CD4-positive, alpha-beta T cell treated with Interleukin-12 subunit alpha and Interleukin-12 subunit beta, for 1 hour (primary cell): ENCODE data around the gene TMTC2.

Source experiments
- DNase-seq: peaks from one replicate; pipeline ENCODE4 v3.0.0-alpha.2; 2020

The TMTC2 gene

GRCh38 chr12:82848845-82849244, 162.1 kb downstream of the TMTC2 start:
- DNase-seq: no peak

DNA sequence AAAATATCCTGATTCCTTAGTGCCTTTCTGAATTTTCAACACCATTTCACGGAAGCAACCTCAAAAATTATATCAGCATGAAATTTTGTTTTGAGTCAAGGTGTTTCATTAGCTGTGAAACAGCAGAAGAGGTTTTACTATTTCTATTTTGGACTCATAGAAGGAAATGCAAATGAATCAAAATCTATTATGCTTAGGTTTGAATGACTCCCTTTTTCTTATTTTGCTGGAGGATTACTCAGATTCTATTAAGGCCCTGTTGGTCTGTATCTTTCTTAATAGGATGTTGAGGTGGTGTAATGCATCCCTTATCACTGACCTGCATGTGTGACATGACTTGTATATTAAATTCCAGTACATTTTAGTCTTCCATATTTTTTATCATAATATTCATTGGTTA, 165.8 kb downstream of the TMTC2 start:
- no peak for DNase-seq

GRCh38 chr12:82855872-82856271, 169.2 kb downstream of the TMTC2 start:
- DNase-seq: no peak

- DNase-seq: no peak
Measured at GRCh38 chr12:82857276-82857675, 170.6 kb downstream of the TMTC2 start.

DNA sequence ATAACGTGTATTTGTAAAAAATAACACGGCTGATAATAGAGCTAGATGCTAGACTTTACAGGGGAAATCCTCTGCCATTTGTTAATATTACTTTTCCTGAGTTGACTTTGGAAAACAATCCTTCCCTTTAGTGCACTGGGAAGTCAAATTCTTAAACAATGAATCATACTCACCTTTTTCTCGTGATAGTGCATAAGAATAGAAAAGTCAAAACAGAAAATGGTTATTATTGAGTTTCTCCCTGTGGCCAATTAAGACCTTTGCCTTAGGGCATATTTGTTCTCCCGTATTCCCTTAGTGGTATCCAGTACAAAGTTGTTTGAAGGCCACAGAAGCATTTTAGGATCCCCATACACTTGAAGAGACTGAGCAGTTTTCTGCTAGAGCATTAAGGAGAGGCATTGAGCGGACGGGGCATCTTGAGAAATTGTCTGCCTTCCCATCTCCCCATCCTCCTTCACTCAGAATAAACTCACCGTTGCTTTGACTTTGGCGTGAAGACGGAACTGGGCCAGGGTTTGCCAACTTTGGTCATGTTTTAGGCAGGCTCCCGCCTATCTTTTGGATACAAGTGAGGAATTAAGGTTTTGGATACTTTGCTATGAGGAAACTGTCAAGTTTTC, 171.3 kb downstream of the TMTC2 start:
- DNase-seq: no peak

- no peak for DNase-seq
Measured at GRCh38 chr12:82858534-82858917, 171.8 kb downstream of the TMTC2 start.

- DNase-seq: no peak
Measured at GRCh38 chr12:82862069-82862841, 175.5 kb downstream of the TMTC2 start.

DNA sequence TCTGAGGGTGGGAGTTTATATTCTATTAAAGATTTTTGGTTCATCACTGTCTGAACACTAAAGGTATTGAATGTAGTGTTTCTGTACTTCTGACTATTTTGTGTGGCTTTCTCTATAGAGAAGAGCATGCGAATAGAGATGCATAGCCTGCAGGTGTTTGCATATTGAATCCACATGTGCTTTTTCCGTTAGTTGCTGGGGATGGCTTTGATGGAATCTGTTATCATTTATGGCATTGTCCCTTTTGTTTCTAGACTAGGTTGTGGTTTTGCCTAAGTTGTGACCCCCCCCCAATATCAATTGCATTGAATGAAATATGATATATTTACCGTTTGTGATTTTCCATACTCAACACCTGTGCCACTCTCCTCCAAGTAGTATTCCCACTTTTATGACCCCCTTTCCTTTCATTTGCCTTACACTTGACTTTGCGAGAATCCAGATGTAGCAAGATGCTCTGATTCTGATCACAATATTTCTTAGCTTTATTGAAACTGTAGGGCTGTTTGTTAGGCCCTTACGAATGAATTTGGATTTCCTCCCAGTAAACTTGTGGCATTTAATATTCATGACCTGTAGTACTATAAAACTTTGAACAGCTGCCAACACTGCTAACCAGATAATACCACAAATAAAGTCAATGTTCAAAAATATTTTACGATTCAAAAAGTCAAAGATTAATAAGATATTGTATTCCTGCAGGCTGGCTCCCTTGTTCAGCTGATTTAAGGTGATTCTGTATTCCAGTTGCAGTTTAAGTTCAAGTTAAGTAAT, 176.4 kb downstream of the TMTC2 start:
- DNase-seq: no peak

- DNase-seq: no peak
Measured at GRCh38 chr12:82866227-82866775, 179.6 kb downstream of the TMTC2 start.

- no peak for DNase-seq
Measured at GRCh38 chr12:82866946-82867345, 180.2 kb downstream of the TMTC2 start.

GRCh38 chr12:82867762-82868500, 181.2 kb downstream of the TMTC2 start:
- no peak for DNase-seq

DNA sequence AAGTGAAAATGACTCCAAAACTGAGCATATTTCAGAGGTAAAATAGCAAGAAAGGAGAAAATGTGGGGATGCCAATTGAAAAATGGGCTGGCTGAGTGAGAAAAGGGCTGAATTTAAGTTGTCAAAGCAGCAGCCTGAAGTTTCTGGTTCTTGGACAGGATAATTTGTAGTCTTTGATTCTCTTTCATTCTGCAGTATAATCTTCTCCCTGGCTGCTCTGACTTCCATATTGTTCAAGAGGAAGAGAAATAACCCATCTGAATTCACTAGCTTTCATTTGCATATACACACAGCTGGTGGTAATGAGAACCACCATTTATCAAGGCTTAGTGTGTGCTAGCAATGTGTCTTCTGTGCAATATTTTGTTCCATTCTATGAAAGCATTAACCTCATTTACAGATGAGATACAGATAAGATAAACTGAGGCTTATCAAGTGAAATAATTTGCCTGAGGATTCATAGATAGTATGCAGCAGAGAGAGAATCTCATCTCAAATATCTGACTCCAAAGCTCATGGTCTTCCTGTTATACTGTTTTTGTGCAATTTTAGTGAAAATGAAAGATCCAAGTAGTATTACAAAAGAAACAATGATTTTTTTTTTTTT, 184.2 kb downstream of the TMTC2 start:
- no peak for DNase-seq

- DNase-seq: no peak
Measured at GRCh38 chr12:82872088-82872487, 185.4 kb downstream of the TMTC2 start.

- DNase-seq: no peak
Measured at GRCh38 chr12:82873309-82873708, 186.6 kb downstream of the TMTC2 start.

DNA sequence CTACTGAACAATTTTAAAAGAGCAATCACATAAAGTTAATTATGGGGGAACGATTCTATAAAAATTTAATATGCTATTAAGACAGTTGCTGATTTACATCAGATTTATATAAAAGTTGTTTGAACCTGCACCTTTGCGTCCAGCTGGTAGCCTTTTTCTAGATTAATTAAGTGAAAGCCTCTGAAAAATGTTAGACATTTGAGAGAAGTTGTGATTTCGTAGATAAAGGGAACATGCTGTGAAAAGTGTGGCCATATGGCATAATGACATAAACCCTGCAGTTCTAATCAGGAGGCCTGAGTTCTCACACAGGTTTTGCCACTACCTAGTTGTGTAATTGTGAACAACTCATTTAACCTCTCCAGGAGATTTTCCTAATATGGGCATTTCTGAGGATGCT, 187.2 kb downstream of the TMTC2 start:
- no peak for DNase-seq

DNA sequence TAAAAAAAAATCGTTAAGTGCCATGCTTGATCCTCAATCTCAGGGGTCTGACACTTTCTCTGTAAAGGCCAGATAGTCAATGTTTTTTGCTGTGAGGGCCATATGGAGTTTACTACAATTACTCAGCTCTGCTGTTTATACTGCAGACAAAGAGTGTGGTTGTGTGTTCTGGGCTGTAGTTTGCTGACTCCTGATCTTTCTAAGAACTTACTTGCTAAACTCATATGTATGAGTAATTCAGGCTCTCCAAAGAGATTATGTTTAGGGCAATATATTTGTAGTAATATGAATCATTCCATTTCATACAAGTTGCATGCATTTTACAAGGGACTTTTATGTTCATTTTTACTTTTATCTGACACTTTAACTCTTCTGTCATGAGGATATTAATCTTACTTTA, 188.2 kb downstream of the TMTC2 start:
- no peak for DNase-seq

DNA sequence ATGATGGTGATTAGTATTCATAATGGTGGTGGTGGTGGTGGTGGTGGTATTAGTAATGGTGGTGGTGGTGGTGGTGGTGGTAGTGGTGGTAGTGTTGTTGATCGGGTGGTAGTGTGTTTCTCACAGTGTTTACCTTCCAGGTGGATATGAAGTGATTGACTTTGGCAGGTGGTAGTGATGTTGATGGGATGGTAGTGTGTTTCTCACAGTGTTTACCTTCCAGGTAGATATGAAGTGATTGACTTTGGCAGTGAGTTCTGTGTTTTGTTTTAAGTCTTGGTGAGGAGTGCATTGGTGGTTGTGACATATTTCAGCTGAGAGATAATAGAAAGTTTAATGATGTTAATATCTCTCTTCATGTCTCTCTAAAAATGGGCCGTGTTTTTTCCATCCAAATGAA, 189.4 kb downstream of the TMTC2 start:
- DNase-seq: no peak

DNA sequence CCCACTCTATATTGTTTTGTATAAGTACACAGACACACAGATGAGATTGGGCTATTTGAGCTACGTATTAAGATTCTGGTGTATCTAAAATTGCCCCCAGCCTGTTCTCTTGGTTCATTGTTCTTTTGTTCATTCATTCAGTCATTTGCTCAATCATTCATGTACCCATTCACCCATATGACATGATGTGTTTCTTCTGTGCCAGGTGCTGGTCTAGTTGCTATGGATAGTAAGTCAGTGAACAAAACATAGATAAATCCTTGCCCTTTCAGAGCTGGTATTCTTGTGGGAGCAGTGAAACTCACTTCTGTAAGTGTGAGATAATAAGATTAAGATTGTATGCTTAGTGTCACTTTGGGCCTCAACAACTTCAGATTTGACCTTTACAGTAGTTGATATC, 191.3 kb downstream of the TMTC2 start:
- DNase-seq: no peak

DNA sequence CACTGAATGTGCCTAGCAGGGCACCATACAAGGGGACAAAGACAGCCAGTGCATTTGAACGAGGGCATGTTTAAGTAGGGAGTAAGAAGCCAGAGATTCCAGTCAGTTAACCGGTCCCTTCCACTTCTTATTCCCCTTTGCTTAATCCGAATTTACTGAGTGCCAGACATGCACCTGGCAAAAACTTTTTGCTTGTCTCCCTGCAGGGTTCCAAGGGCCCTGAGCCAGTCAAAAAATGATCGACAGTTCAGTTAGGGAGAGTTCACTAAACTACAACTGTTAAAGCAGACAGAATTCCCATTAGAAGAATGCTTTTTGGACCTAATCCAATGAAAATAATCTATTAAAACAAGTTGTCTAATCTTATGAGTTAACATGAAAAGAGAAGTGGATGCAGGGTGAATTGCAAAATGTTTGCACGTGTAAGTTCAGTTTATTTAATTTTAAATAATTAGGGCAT, 193.8 kb downstream of the TMTC2 start:
- no peak for DNase-seq

- DNase-seq: no peak
Measured at GRCh38 chr12:82883394-82884355, 197.0 kb downstream of the TMTC2 start.

DNA sequence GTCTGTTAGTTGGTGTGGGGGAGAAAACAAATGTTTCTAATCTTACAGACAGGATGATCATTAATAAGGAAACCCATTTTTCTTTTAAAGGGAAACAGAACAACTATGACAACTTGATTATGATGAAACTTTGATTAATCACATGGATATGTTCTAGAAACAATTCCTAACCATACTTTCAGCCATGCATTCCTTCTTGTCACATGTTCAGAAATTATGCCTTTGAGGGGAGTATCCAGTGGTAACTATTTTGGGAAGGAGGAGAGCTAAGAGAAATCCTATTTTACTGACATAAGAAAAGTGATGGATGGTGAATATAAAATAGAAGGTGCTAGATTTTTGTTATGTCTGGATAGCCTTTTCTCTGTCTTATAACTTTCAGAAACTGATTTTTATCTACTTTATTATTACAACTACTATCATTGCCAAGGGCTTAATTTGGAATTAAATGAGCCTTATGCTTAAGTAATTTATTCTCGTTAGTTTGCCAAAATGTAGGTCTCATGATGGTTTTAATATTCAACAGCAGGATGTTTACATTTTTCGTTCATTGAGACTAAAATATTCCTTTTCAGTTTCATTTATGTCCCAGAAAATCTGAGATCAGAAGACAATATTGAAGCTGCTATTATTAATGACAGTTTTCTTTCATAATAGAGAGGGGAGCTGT, 200.1 kb downstream of the TMTC2 start:
- no peak for DNase-seq
